K562 (cell line): ENCODE results near the gene GNS. TPM values are rescaled to one million over a fixed set of nuclear protein-coding genes. Genes with fewer than 3 reads are reported as not detected.

Experiments used
- ATAC-seq: fragments of 200-7000 bp; cut with Tn5 transposase; 3 replicates; pipeline ENCODE4 v1.9.1; 2020; ENCODE audit warnings: moderate library complexity
- BruUV-seq: library from RNA; stranded (reverse); fragments of 400-500 nt; replicated peaks from 2 replicates; lab custom pipeline; 2021; lab: Mats Ljungman, UMichigan
- CTCF ChIA-PET: fragments of 300-600 bp; formaldehyde crosslinking; extraction: SDS; loops from one replicate; lab custom pipeline; 2021; ENCODE audit warnings: low intra/inter-chr PET ratio; lab: Yijun Ruan, JAX
- POLR2A ChIA-PET: fragments of 300-600, 350-650 bp; sonication (Branson Sonifier 250); formaldehyde crosslinking; extraction: SDS; loops from one replicate; lab custom pipeline; 2021; ENCODE audit warnings: antibody characterized with exemption, inconsistent platforms; lab: Yijun Ruan, JAX
- DNase-seq, 4 experiments: peaks; one replicate each; pipeline versions ENCODE4 v3.0.0 to v3.0.0-alpha.2; 2011 to 2018; ENCODE audit warnings: low spot score in 3 of 4, mixed read lengths in 3 of 4; ENCODE audit errors: extremely low read depth in 1 of 4
- FAIRE-seq: peaks from 2 replicates; lab custom pipeline; 2011; peaks lifted over from hg19 to GRCh38; lab: Jason Lieb, UNC
- H2AFZ ChIP-seq: 2 replicates; pipeline ENCODE4 v1.6.0; 2011; ENCODE audit warnings: low read depth, low read length, control low read depth, inconsistent platforms
- H3K27ac ChIP-seq: fragments of 200-600 bp; 3 replicates; pipeline ENCODE4 v1.8.0; 2011; ENCODE audit warnings: low read depth, mild to moderate bottlenecking, control low read depth, inconsistent platforms, low read length, moderate library complexity, mixed read lengths; ENCODE audit errors: extremely low read depth
- H3K27me3 ChIP-seq, 2 experiments: fragments of 300-600 bp in 1 of 2; 2 replicates in 1 of 2; 3 replicates in 1 of 2; pipeline versions ENCODE4 v1.6.0 to v1.8.0; 2011; ENCODE audit warnings: inconsistent platforms in 2 of 2, low read length in 2 of 2, mild to moderate bottlenecking in 1 of 2, mixed read lengths in 1 of 2, moderate library complexity in 1 of 2; ENCODE audit not compliant: control insufficient read depth in 2 of 2, insufficient read depth in 2 of 2
- H3K36me3 ChIP-seq: fragments of 300-600 bp; 3 replicates; pipeline ENCODE4 v1.8.0; 2011; ENCODE audit warnings: mild to moderate bottlenecking, low read length, inconsistent platforms; ENCODE audit not compliant: control insufficient read depth, insufficient read depth
- H3K4me1 ChIP-seq, 2 experiments: fragments of 200-600 bp in 1 of 2; replicated peaks in 1 of 2; 2 replicates in 1 of 2; 3 replicates in 1 of 2; pipeline versions ENCODE4 v1.5.1 to v1.8.0; 2011; ENCODE audit warnings: inconsistent platforms in 2 of 2, low read length in 2 of 2, mild to moderate bottlenecking in 1 of 2, mixed read lengths in 1 of 2, moderate library complexity in 1 of 2; ENCODE audit not compliant: control insufficient read depth in 2 of 2, insufficient read depth in 2 of 2
- H3K4me2 ChIP-seq: 2 replicates; pipeline ENCODE4 v1.6.1; 2011; ENCODE audit warnings: low read length, control low read depth, inconsistent platforms, mixed read lengths; ENCODE audit not compliant: insufficient read depth
- H3K4me3 ChIP-seq: fragments of 200-600 bp; sonication (generic), shearing (Covaris generic); 2 replicates; pipeline ENCODE4 v1.5.1; 2016; ENCODE audit warnings: control low read depth, inconsistent platforms
- H3K79me2 ChIP-seq: fragments of 200-600 bp; 3 replicates; pipeline ENCODE4 v1.8.0; 2011; ENCODE audit warnings: low read length, inconsistent platforms; ENCODE audit not compliant: control insufficient read depth, insufficient read depth
- H3K9ac ChIP-seq, 2 experiments: 2 replicates each; pipeline versions ENCODE4 v1.6.0 to v1.6.1; 2011; ENCODE audit warnings: low read depth in 2 of 2, low read length in 2 of 2, control low read depth in 1 of 2, inconsistent platforms in 1 of 2, mild to moderate bottlenecking in 1 of 2, mixed read lengths in 1 of 2; ENCODE audit not compliant: insufficient read depth in 1 of 2
- H3K9me1 ChIP-seq: one replicate; pipeline ENCODE4 v1.6.0; 2011; ENCODE audit warnings: inconsistent platforms, mild to moderate bottlenecking, low read length, moderate library complexity; ENCODE audit not compliant: control insufficient read depth, insufficient read depth
- H3K9me3 ChIP-seq: replicated peaks from 2 replicates; pipeline ENCODE4 v1.5.1; 2011; ENCODE audit warnings: low read depth, low read length, inconsistent platforms; ENCODE audit not compliant: control insufficient read depth, insufficient read depth
- H4K20me1 ChIP-seq: replicated peaks from 2 replicates; pipeline ENCODE4 v1.6.1; 2011; ENCODE audit warnings: low read length, inconsistent platforms, mixed read lengths; ENCODE audit not compliant: control insufficient read depth, insufficient read depth
- CHD2 ChIP-seq: IDR thresholded peaks from 2 replicates; pipeline ENCODE4 v1.6.1; 2011; ENCODE audit warnings: low read depth, low read length
- DACH1 ChIP-seq: fragments of 450-650 bp; IDR thresholded peaks from 2 replicates; pipeline ENCODE4 v1.6.1; 2018; ENCODE audit not compliant: partially characterized antibody
- EP300 ChIP-seq: IDR thresholded peaks from 2 replicates; pipeline ENCODE4 v1.6.1; 2012; ENCODE audit warnings: low read length, improper control_type of control experiment
- GTF2F1 ChIP-seq: IDR thresholded peaks from 2 replicates; pipeline ENCODE4 v1.6.1; 2011; ENCODE audit warnings: low read depth, low read length, improper control_type of control experiment
- RB1 ChIP-seq: fragments of 450-650 bp; IDR thresholded peaks from 2 replicates; pipeline ENCODE4 v1.6.1; 2017; ENCODE audit warnings: low read depth, mild to moderate bottlenecking
- REST ChIP-seq, 2 experiments: fragments of 450-650 bp; formaldehyde crosslinking in 1 of 2; IDR thresholded peaks; 2 replicates each; pipeline versions ENCODE4 v1.4.0 to v1.6.1; 2014 to 2020; ENCODE audit warnings: mild to moderate bottlenecking in 2 of 2, borderline replicate concordance in 1 of 2, low read depth in 1 of 2
- SMARCC2 ChIP-seq: fragments of 450-650 bp; IDR thresholded peaks from 2 replicates; pipeline ENCODE4 v1.6.1; 2017; ENCODE audit warnings: antibody characterized with exemption, moderate library complexity, mild to moderate bottlenecking, low read depth
- ZNF707 ChIP-seq: fragments of 250-450 bp; sonication (Bioruptor Pico); conservative IDR thresholded peaks from 2 replicates; pipeline ENCODE4 v1.8.0; 2022; ENCODE audit warnings: inconsistent platforms, mild to moderate bottlenecking, moderate library complexity
- WGBS: fragments of 100-300 bp; shearing (Covaris generic); methylation state at CpG from one replicate; pipeline ENCODE4 v1.1.6; 2016; ENCODE audit warnings: low coverage, mixed read lengths; ENCODE audit not compliant: insufficient coverage; ENCODE audit errors: missing lambda C conversion rate; 5-methylcytosine and 5-hydroxymethylcytosine counted together
- in situ Hi-C: fragments of 300-500 bp; cut with MboI; formaldehyde crosslinking; loops from 4 replicates; pipeline ENCODE4 v1.15.0; 2018; ENCODE audit warnings: inconsistent platforms, mixed read lengths
- intact Hi-C: fragments of 100-400 bp; cut with micrococcal nuclease; formaldehyde crosslinking; loops from 2 replicates; pipeline ENCODE4 v1.14.2; 2022
- polyA plus RNA-seq, 8 experiments: library from polyadenylated mRNA; depleted of rRNA in 4 of 8; stranded (reverse) in 5 of 8; unstranded in 3 of 8; fragments of >200 nt; fragmentation: Nextera tagmentation in 2 of 8; fragmentation: Illumina TruSeq in 1 of 8; extraction: Ambion mirVana in 2 of 8; extraction: Trizol in 1 of 8; gene quantifications; 2 replicates each; pipeline versions ENCODE4 v1.2.1 to v1.2.3, GENCODE V29; 2011 to 2014; ENCODE audit warnings: inconsistent platforms in 1 of 8, missing spikeins in 1 of 8
- total RNA-seq, 7 experiments: library from RNA; depleted of rRNA in 6 of 7; stranded (reverse); fragments of >200 nt in 6 of 7; fragmentation: Illumina TruSeq in 2 of 7; extraction: Trizol in 2 of 7; gene quantifications; 2 replicates each; pipeline versions ENCODE4 v1.2.1 to v1.2.3, GENCODE V29; 2011 to 2021; ENCODE audit warnings: low replicate concordance in 1 of 7
- TF ChIP-seq, protein P1 (sequence below): fragments of 200-800 bp; sonication (Bioruptor generic); IDR thresholded peaks from 2 replicates; pipeline ENCODE4 v1.6.1; 2017; ENCODE audit warnings: missing genetic modification characterization, missing compliant biosample characterization

The GNS gene
- total and polyA plus RNA-seq, 9 of the 15 experiments (the other 6 are each of a cell fraction or from before 2014, with no cell fraction given) = 4.6 to 30.3 (median 18.9) TPM

DNA sequence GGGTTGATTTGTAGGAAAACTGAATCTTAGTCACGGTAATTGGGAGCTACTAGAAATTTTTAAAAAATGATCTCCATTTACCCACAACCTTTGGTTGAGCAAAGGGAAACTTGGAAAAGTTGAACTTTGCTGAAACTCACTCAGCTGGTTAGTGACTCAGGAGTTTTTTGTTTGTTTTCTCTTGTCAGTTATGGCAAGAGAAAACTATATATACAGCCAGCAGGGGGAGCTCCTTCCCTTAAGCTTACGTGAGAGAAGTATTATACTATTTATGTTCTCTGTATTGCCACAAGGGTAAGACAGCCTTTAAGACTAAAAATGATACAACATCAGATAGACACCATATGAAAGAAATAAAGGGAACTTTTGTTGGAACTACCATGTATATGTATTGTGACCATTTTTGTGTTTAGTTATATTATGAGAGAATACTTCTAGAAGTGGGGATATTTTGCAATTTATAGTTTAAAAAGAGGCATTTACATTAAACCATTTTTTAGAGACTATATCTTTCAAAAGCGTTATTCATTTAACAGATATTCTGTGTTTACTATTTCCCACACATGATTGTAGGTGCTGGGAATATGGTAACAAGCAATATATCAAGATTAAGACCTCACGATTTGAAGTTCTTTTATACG lies 37.1 kb upstream of the GNS start:
- no peaks in the 10 kb centered on the region for H3K4me1 ChIP-seq
- no peaks in the 10 kb centered on the region for H3K9me1 ChIP-seq
- H3K4me3 ChIP-seq = no peak overlapping the region
- H3K36me3 ChIP-seq = no peaks in the 10 kb centered on the region
- H4K20me1 ChIP-seq = no peaks in the 10 kb centered on the region
- ChIA-PET POLR2A (interaction anchor here (0.7 kb wide), 1 partner anchor 17 kb away, joined by 4 read pairs; no protein-coding TSS in a partner anchor), CTCF (interaction anchor here (0.6 to 1.3 kb wide), 6 partner anchors 12 to 436 kb away, joined by 3 to 4 read pairs (median 3); no protein-coding TSS in a partner anchor)
- no peak overlapping the region for H3K27ac ChIP-seq
- DNase-seq = peak; percentile 62 to 90 (median 70)
- peaks cover 5 to 13% of the 10 kb centered on the region in 2 experiments; a peak in 4 of 5 replicates for H3K27me3 ChIP-seq
- peak; percentile 97 for ATAC-seq
- no peak overlapping the region for H3K9ac ChIP-seq
- H3K9me3 ChIP-seq = no peaks in the 10 kb centered on the region
- intact Hi-C loops = loop anchor here (2.0 kb wide), 1 partner anchor 248 kb away; no protein-coding TSS in a partner anchor
- BruUV-seq = no TSS peak
- H3K79me2 ChIP-seq = no peaks in the 10 kb centered on the region
- peak; percentile 89 for FAIRE-seq
- in situ Hi-C loops = loop anchor here (10.0 kb wide), 1 partner anchor 252 kb away; no protein-coding TSS in a partner anchor
- 2% methylated on average over 5 of the region's 5 CpGs for WGBS
- no peak overlapping the region for H3K4me2 ChIP-seq
- peak overlapping the region; percentile 46 for H2AFZ ChIP-seq
- TF ChIP-seq DACH1 (peak; percentile 54), EP300 (peak; percentile 54), GTF2F1 (no peak), SMARCC2 (0 out of 2 replicates have a peak, but pooled peaks have one; percentile 55), RB1 (no peak), ZNF707 (CRISPR knock-in tag) (no peak), CHD2 (no peak), REST (IDR thresholded peaks at IDR 0.05; ENCODE audit: borderline replicate concordance) (peak; percentile 41; the same call in 1 of the 2 replicates), REST (CRISPR knock-in tag; IDR thresholded peaks at IDR 0.05; ENCODE audit: low read depth) (no peak)
- TF ChIP-seq, protein P1, sequence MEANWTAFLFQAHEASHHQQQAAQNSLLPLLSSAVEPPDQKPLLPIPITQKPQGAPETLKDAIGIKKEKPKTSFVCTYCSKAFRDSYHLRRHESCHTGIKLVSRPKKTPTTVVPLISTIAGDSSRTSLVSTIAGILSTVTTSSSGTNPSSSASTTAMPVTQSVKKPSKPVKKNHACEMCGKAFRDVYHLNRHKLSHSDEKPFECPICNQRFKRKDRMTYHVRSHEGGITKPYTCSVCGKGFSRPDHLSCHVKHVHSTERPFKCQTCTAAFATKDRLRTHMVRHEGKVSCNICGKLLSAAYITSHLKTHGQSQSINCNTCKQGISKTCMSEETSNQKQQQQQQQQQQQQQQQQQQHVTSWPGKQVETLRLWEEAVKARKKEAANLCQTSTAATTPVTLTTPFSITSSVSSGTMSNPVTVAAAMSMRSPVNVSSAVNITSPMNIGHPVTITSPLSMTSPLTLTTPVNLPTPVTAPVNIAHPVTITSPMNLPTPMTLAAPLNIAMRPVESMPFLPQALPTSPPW (CRISPR knock-in tag) = 0 out of 2 replicates have a peak, but pooled peaks have one; percentile 19
